ENCODE results near the gene ZNF71. TPM values are rescaled to one million over a fixed set of nuclear protein-coding genes. Genes with fewer than 3 reads are reported as not detected.

Gene ZNF71
- total RNA-seq = 5.5 and 6.1 TPM in 2 replicates

DNA sequence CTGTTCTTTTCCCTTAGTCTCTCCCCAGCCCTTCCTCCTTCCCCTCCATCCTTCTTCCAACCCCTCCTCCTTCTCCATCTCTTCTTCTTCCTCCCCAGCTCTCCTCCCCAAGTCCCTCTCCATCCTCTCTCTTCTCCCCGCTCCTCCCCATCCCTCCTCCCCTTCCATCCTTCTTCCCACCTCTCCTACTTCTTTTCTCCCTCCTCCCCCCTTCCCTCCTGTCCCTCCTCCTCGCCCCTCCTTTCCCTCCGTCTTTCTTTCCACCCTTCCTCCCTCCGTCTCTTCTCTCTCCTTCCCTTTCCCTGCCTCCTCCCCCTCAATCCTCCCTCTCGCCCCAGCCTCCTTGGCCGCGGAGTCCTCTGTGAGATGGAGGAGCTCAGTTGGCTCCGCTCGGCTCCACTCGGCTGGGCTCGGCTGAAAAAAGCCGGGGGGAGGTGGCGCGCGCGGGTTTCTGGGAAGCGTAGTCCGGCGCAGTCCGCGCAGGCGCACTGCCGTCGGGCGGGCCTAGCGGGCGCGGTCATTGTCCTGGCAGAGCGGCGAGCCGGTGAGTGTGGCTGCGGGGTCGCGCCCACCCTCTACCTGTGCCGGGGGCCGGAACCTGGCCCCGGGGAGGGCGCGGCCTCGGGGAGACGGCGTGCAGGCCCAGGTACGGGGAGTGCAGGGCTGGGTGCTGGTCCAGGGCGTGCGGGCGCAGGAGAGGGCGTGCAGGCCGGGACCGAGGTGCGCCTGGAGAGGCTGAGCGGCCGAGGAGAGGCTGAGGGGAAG, at the start of gene ZNF71:
Gene ZNF71 (plus strand): TSS at position 520 of the 765 bp plus-strand sequence. CDS start 6,257 bp downstream, outside the sequence.

DNA sequence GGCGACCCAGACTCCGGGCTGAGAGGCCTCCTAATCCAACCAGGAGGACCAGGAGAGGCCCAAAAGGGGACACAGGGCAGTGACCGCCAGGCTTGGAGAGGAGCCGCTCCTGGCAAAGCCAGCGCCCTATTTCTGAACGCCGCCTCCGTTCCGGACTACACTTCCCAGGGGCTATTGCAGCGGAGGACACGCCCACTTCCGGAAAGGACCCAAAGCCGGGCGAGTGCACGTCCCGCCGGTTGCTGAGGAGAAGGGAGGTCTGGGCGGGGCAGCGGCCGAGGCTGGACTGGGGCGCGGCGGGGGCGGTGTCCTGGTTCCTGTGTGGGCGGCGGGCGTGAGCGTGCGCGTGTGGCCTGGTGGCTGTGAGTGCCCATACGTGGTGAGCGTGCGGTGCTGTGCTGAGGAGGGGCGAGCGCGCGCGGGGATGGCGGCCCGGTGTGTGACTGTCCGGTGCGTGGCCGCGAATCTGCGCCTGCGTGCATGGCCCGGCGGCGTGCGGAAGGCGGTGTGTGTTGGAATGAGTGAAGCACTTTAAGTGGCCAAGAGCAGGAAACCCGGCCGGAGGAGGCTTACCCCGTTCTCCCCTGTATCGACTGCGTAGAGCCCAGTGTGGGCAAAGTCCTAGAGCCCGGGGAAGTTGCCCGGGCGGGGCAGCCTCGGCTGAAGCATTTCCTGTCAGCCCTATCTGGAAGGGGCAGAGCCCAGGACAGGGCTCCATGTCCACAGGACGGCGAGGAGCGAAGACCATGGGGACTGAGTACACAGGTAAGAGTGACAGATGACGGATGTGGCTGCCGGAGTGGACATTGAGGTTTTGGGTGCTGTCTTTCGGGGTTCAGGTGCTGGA, 27.6 kb upstream of the ZNF71 start, which contains the start of gene ZNF470:
Gene ZNF470 (plus strand): TSS at position 195 of the 847 bp plus-strand sequence. CDS start 2,844 bp downstream, outside the sequence.

DNA sequence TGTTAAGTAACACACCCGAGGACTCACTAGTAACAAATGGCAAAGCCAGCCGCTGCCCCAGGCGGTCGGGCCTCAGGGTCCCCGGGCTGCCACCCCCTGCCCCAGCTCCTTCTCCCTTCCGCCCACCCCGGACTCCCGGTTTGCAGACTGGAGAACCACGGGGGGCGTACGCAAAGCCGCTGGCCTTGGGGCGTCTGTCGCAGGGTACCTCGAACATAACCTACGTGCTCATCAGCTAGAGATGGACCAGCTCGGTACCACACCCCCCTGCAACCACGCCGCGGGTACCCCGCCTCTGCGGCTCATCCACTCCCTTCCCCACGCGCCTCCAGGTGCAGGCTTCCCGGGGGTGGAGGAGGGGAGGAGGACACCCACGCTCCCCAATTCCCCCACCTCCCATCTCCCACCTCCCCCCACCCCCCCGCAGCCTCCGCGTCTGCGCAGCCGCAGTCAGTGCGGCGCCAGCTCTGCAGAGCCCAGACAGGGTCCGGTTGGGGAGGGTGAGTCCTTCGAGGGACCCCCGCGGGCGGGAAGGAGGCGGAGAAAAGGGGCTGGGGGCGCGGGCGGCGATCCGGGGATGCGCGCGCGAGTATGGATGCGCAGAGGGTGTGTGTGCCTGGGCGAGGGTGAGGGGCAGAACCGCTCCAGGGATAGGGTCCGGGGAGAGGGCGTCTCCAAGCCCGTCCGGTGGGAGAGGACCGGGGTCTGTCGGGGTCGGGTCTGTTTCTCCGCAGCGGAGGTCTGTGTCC, 47.8 kb downstream of the ZNF71 start, which contains the start of gene SMIM17:
Gene SMIM17 (plus strand): TSS at position 449 of the 749 bp plus-strand sequence. CDS start 2,509 bp downstream, outside the sequence.

DNA sequence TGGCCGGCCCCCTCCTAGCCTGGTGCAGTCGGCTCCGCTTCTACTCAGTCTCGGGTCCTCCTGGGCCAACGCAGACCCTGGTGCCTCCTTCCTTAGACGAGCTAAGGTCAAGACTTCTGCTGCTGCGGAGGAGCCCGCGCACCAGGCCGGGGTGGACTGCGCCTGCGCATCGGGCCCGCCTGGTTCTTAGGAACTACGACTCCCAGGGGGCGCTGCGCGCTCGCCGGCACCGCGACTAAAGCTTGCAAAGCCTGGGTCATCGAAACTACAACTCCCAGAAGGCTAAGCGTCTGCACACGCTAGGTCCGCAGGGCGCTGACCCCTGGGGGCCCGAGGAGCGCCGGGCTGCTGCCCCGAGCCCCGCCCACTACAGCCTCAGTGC, 76.5 kb downstream of the ZNF71 start, which contains the start of gene ZNF835:
Gene ZNF835 (minus strand): TSS at position 145 of the 382 bp plus-strand sequence. CDS start 6,559 bp downstream, outside the sequence.

Other genes starting within 250 kb of the ZNF71 start
- gene ZNF582, start 201.8 kb upstream of the ZNF71 start, total RNA-seq = 1.8 and 2.2 TPM in 2 replicates
- 1.2 and 2.2 TPM in 2 replicates for gene ZNF583, start 191.0 kb upstream of the ZNF71 start, total RNA-seq
- gene ZNF667, start 118.0 kb upstream of the ZNF71 start, total RNA-seq = 1.0 and 1.3 TPM in 2 replicates
- 0.50 and 0.89 TPM in 2 replicates for gene ZNF471, start 87.4 kb upstream of the ZNF71 start, total RNA-seq
- gene ZFP28, start 56.4 kb upstream of the ZNF71 start, total RNA-seq = 5.5 and 5.9 TPM in 2 replicates
- 0.59 and 1.2 TPM in 2 replicates for gene ZNF470, start 27.8 kb upstream of the ZNF71 start, total RNA-seq
- 0.17 TPM in 1 of 2 replicates, not detected in the other for gene SMIM17, start 47.9 kb downstream of the ZNF71 start, total RNA-seq
- under 0.01 and 0.89 TPM in 2 replicates for gene ZNF835, start 76.5 kb downstream of the ZNF71 start, total RNA-seq
- 0.84 and 1.6 TPM in 2 replicates for gene PEG3, start 245.4 kb downstream of the ZNF71 start, total RNA-seq
- not detected in 2 replicates for gene ZIM2, start 245.4 kb downstream of the ZNF71 start, total RNA-seq